ENCODE data around the gene ERI3. TPM values are rescaled to one million over a fixed set of nuclear protein-coding genes. Genes with fewer than 3 reads are reported as not detected.

Gene ERI3
- total and polyA plus RNA-seq, 2 donors (not counting 3 experiments of a cell fraction or from before 2014, with no cell fraction given): 45.3 to 94.0 TPM

- no peak for DNase-seq (ENCODE audit: low read depth, low spot score)
- Histone ChIP-seq H3K9ac (replicated peaks; ENCODE audit: extremely low read depth, insufficient read depth, low read length) (no peak overlapping the region), H3K27me3 (ENCODE audit: control insufficient read depth in 2 of 2, insufficient read depth in 2 of 2, low read length in 2 of 2) (no peaks in the 10 kb centered on the region), H3K9me3 (replicated peaks; ENCODE audit: control insufficient read depth, insufficient read depth, low read length) (no peaks in the 10 kb centered on the region), H3K79me2 (ENCODE audit: control insufficient read depth, insufficient read depth, low read length) (no peaks in the 10 kb centered on the region), H3K9me1 (replicated peaks; ENCODE audit: control insufficient read depth, extremely low read depth, insufficient read depth, low read length) (no peaks in the 10 kb centered on the region), H3K27ac (ENCODE audit: insufficient read depth, low read depth, low read length) (no peak overlapping the region), H4K20me1 (replicated peaks; ENCODE audit: control insufficient read depth, extremely low read depth, insufficient read depth, low read length) (no peaks in the 10 kb centered on the region), H3K4me3 (replicated peaks in 1 of 3; ENCODE audit: insufficient read depth in 1 of 3, low read depth in 1 of 3, low read length in 3 of 3) (no peak overlapping the region), H3K36me3 (ENCODE audit: control insufficient read depth in 2 of 2, extremely low read depth in 1 of 2, insufficient read depth in 2 of 2, low read length in 2 of 2) (peaks cover 0 to 3% of the 10 kb centered on the region in 2 experiments), H3K4me1 (ENCODE audit: control insufficient read depth, extremely low read depth, insufficient read depth, low read length) (no peaks in the 10 kb centered on the region), H2AFZ (ENCODE audit: low read depth, low read length) (no peak overlapping the region), H3K4me2 (ENCODE audit: insufficient read depth, low read length) (no peak overlapping the region)
- intact Hi-C loops (cut with micrococcal nuclease): no loop called here
- FAIRE-seq: no peak
- TF ChIP-seq GATA2 (IDR thresholded peaks at IDR 0.05; ENCODE audit: insufficient read depth, insufficient read length, low read depth, low read length): no peak
- dilution Hi-C loops (cut with MboI; ENCODE audit: extremely low pct_ligation_motif_present, low sequenced_read_pairs): no loop called here
- ChIA-PET POLR2A (no interaction called here), CTCF (no interaction called here)
- no TSS peak for BruUV-seq (replicated peaks)
Measured at GRCh38 chr1:44260792-44261170, 94.3 kb downstream of the ERI3 start.

GRCh38 chr1:44259090-44259489, 96.0 kb downstream of the ERI3 start:
- CTCF ChIA-PET: interaction anchor here (1.1 kb wide), 1 partner anchor 21 kb away, joined by 3 read pairs; no protein-coding TSS in a partner anchor
- dilution Hi-C loops (cut with MboI; ENCODE audit: extremely low pct_ligation_motif_present, low sequenced_read_pairs): no loop called here
- no peaks in the 10 kb centered on the region for H3K79me2 ChIP-seq (ENCODE audit: control insufficient read depth, insufficient read depth, low read length)
- no peaks in the 10 kb centered on the region for H3K27me3 ChIP-seq (ENCODE audit: control insufficient read depth in 2 of 2, insufficient read depth in 2 of 2, low read length in 2 of 2)
- intact Hi-C loops (cut with micrococcal nuclease): no loop called here
- H3K4me3 ChIP-seq (replicated peaks in 1 of 3; ENCODE audit: insufficient read depth in 1 of 3, low read depth in 1 of 3, low read length in 3 of 3): no peak overlapping the region
- no peak for DNase-seq (ENCODE audit: low read depth, low spot score)
- no peaks in the 10 kb centered on the region for H3K9me3 ChIP-seq (replicated peaks; ENCODE audit: control insufficient read depth, insufficient read depth, low read length)
- BruUV-seq (replicated peaks): no TSS peak
- H3K4me1 ChIP-seq (ENCODE audit: control insufficient read depth, extremely low read depth, insufficient read depth, low read length): no peaks in the 10 kb centered on the region
- no peak overlapping the region for H3K4me2 ChIP-seq (ENCODE audit: insufficient read depth, low read length)
- no peaks in the 10 kb centered on the region for H3K9me1 ChIP-seq (replicated peaks; ENCODE audit: control insufficient read depth, extremely low read depth, insufficient read depth, low read length)
- no peaks in the 10 kb centered on the region for H4K20me1 ChIP-seq (replicated peaks; ENCODE audit: control insufficient read depth, extremely low read depth, insufficient read depth, low read length)
- no peak overlapping the region for H2AFZ ChIP-seq (ENCODE audit: low read depth, low read length)
- POLR2A ChIA-PET: no interaction called here
- H3K36me3 ChIP-seq (ENCODE audit: control insufficient read depth in 2 of 2, extremely low read depth in 1 of 2, insufficient read depth in 2 of 2, low read length in 2 of 2): peaks cover 0 to 3% of the 10 kb centered on the region in 2 experiments
- FAIRE-seq: no peak
- no peak overlapping the region for H3K9ac ChIP-seq (replicated peaks; ENCODE audit: extremely low read depth, insufficient read depth, low read length)
- H3K27ac ChIP-seq (ENCODE audit: insufficient read depth, low read depth, low read length): no peak overlapping the region
- TF ChIP-seq EZH2 (IDR thresholded peaks at IDR 0.05; ENCODE audit: borderline replicate concordance, low read depth, low read length, severe bottlenecking): no peak

Data from endothelial cell of umbilical vein (primary cell).